Measurements from ENCODE around the gene ANKRD13B. TPM values are rescaled to one million over a fixed set of nuclear protein-coding genes. Genes with fewer than 3 reads are reported as not detected.
"Not testable (repeated sequence)": the region's sequence is repeated elsewhere in the genome, so short reads cannot be mapped to it uniquely, and the experiment has no call there.

Gene ANKRD13B
- 8.7 TPM for polyA plus RNA-seq (2013, experiment 1 of 2; ENCODE audit: insufficient read length)
- 10.7 TPM for polyA plus RNA-seq (2013, experiment 2 of 2; ENCODE audit: insufficient read length)

DNA sequence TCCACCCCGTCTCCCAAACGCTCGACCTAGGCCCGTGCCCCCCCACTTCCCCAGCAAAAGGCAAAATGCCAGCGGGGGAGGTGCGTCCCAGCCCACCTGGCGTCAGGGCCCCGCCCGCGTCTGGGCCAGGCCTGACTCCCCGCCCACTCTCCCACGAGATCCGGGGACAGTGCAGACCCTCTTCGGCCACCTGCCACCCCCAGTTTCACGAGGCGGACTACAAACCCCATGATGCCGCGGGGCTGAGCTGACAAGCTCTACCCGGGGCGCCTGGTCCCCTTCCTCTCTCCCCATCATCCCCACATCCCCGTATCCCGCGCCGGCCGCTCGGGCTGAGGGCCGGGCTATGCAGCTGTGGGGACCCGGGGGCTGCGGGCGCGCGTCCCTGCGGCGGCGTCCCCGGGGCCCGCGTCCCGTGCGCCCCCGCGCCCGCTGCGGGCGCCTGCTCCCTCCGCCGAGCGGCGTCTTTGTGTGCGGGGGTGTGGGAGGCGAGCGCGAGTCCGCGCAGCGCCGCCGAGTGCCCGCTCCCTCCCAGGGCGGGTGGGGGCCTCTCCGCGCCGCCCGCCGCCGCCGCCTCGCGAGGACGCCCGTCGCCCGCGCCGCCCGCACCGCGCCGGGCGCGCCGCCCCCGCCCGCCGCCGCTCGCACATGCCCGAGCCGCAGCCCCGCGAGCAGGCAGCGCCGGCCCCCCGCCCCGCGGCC lies at the start of gene ANKRD13B:
ANKRD13B (plus strand) TSS at position 283 of the 702 bp plus-strand sequence. CDS start 490 bp downstream, outside the sequence.
- no peak for DNase-seq

DNA sequence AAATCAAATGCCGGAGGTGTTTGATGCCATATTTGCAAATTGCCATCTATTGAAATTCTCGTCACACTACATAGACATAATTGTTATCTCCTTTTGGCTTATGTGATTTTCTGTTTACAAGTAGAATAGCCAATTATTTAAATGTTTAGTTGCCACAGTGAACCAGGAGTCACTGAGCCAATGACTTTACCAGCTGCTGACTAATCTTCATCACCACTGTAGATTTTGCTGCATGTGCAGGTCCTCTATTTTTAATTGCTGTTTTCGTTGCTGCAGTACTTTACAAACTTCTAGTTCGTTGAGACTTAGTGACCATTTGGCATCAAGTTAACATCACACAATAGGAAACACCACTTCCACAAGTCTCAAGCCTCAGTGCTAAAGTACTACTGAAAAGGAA lies 48.9 kb upstream of the ANKRD13B start:
- DNase-seq = no peak

DNA sequence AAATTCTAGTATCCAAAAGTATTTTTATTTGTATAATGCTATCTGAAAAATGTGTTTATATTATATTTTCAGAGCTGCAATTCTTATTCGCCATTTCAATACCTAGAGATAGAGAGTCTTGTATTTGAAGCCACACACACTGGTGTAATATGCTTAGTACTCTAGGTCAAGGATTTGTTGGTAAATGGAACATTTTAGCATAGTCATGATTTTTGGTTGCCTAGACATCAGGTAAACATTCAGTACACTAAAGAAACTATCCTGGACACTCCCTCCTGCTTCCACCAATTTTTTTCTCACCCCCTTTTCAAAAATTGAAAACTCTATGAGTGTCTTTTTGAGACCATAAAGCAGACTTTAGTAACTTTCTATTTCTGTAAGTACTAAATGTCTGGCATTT lies 46.8 kb upstream of the ANKRD13B start:
- DNase-seq = no peak

DNA sequence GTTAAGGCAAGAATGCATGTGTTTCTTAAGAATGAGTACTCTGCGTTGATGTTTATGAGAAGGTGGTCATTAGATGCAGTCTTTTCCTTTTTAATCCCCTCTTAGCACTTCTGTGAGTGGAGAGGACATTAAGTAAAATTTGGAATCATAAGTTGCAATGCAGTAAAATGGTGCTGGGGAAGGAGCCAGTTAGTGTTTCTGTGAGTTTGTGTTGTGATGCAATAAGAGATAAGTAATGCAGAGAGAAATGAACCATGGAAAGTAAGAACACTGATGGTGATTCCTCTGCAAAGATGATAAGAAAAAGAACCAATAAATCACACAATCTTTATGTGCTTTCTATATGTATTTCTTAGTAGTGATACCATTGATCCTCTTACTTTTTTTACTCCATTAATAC lies 46.1 kb upstream of the ANKRD13B start:
- no peak for DNase-seq

DNA sequence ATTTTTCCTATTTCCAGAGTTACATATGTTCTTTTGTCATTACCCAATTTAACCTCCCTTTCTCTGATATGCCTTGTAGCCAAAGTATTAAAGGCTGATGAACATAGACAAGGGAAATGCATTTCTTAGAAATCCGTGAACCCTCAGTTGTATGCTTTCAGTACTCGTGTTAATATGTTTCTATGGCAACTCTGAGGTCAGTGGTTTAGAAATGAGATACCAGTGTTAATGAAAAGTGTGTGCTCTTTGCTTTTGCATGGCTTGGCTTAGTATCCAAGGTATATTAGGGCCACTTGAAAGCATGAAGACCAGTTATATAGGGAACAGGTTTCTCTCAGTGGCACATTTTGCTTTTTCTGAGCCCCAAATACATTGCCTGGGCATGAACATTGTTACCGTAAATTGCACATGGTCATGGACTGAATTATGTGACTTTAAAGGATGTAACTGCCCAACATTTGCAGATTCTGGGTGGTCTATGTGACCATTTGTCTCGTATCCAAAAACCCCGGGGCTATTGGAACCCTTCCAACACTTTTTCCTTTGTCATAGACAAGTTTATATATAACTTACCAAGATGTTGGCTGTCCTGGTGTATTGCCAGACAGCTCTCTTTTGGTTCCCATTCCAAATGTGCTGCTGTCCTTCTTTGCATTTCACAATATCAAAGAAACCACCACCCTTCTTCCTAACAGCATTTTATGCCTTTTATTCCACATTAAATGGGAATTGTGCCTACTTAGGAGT lies 43.6 kb upstream of the ANKRD13B start:
- DNase-seq = no peak

DNA sequence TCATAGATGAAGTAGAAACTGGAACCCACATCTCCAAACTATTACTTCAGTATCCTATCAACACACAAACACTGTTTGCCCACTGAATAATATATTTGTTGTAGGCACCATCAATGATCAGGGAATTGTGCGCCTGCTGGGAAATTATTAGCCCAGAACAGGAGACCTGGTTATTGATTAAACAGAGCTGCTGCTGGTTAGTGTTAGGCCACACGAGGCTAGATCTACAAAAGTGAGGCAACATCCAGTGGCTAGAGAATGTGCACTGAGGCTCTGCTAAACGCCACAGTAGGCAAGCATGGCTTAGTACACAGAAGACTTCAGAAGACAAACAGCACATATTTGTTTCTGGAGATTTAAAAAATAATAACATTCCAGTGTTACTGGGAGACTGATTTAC lies 37.1 kb upstream of the ANKRD13B start:
- no peak for DNase-seq

DNA sequence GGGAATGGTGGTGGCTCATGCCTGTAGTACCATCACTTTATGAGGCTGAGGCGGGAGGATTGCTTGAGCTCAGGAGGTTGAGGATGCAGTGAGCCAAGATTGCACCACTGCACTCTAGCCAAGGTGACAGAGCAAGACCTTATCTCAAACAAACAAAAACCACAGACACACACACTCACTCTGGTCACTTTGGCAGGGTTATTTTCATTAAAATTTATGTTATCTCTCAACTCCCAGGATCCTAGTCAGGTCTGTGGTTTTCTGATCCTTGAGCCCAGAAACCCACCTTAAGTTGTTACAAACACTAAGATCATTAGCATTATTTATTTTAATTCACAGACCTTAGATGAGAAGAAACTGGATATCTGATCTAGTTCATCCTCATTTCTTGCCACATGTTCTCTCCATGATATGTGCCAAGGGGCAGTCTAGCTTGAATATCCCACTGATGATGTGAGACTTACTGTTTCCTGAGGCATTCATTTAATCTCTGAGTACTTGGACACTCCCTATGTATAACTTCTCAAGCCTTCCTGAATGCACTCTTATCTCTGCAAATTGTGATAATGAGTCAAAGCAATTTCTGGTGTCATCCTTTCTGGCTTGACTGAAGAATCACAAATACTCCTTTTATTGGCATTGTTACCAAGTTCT lies 35.7 kb upstream of the ANKRD13B start:
- DNase-seq = no peak

DNA sequence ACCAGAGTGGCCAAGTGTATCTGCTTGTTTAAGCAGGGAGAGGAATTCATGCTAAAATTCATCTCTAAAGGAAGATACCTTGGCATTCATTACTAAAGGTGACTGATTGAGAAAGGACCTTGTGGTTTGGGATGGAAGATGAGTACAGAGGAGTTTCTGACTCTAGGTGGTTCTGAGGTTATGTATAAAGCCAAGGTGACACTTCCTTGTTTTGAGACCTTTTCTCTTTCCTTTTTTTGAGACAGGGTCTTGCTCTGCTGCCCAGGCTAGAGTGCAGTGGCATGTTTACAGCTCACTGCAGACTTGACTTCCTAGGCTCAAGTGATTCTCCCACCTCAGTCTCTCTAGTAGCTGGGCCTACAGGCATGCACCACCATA lies 35.2 kb upstream of the ANKRD13B start:
- no peak for DNase-seq

DNA sequence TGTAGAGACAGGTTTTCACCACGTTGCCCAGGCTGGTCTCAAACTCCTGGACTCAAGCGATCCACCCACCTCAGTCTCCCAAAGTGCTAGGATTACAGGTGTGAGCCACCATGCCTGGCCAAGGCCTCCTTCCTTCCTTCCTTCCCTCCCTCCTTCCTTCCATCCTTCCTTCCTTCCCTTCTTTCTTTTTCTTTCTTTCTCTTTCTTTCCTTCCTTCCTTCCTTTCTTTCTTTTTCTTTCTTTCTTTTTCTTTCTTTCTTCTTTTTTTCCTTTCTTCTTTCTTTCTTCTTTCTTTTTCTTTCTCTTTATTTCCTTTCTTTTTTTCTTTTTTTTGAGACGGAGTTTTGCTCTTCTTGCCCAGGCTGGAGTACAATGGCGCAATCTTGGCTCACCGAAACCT lies 34.8 kb upstream of the ANKRD13B start:
- not testable (repeated sequence) for DNase-seq

DNA sequence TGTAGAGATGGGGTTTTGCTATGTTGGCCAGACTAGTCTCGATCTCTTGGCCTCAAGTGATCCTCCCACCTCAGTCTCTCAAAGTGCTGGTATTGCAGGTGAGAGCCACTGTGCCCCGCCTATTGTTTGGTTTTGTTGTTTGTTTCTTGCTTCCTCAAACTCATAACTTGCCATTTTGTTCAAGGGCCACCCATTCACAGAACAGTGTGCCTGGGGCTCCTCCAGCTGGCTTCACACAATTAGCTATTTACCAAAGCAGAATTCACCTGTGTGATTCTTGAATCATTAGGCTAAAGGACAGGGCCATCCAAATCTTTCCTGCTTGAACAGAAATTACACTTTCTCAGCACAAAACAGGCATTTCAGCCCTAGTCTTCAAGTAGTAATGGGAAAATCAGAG lies 33.3 kb upstream of the ANKRD13B start:
- no peak for DNase-seq

DNA sequence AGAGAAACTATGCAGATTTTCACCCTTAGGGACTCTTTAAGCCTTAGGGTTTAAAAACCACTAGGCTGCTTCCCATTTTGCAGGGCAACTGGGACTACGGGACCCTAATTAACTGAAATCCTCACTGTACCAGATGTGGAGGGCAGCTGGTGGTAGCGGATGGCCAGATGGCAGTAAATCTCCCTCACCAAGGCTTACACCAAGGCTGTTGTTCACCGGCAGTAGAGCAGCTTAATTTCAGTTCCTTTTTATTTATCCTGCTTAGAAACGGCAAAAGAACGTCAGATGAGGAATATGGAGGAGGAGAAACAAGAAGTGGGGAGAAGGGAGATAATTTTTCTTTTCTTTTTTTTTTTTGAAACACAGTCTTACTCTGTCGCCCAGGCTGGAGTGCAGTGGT lies 32.6 kb upstream of the ANKRD13B start:
- no peak for DNase-seq

DNA sequence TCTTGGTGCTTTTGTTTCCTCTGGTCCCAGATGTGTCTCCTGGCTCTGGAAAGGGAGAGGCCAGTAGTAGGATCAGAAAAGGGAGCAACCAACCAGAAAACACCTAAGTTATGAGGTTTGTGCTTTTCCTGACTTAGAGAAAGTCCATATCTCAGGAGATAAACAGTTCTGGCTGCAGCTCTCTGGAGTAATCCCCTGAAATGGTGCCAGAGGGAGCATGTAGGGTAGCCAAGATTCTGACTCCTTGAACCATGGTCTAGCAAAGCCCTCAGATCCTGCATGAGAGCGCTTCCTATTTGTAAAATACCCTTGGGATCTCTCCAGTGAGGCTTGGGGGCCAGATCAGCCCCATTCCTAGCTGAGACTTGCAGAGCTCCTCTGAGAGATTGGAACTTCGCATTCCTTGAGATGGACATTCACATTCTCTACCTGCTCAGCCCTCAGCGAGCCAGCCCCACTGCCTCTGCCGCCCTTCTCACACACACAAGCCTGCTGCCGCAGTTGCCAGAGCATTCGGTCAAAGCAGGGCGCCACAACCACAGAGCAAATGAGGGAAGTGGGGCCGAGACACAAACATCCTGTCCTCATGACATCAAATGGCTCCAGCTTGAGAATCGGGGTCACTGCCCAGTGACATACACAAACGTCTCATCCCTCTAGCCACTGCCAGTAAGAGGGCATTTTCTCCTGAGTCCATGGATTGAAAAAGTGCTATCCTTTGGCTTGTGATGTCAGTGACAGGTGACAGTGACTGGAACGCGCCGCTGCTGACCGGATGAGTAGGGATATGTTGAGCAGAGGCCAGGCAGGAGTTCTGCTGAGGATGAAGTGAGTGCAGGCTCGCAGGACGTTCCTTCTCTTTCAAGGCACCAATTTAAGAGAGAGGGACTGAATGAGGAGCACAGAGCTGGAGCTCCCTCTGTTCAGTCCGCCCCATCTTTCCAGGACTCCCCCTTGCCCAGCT lies 31.1 kb upstream of the ANKRD13B start:
- no peak for DNase-seq

DNA sequence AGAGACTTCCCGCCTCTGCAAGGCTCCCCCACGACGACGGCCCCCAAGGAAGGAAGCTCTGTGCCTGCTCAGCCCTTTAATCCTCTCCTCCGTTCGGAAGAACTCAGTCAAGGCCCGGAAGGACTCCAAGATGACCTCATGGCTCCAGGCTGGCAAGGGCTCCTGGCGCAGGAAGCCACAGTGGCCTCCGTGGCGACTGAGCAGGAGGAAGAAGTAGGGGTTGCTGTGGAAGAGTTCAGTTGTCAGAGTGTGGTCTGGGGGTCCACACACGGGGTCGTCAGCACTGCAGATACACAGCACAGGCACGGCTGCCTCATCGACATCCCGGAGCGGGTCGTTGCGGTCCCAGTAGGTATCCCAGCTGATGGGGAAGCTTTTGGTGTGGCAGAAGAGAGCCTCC lies 30.3 kb upstream of the ANKRD13B start:
- DNase-seq = no peak

DNA sequence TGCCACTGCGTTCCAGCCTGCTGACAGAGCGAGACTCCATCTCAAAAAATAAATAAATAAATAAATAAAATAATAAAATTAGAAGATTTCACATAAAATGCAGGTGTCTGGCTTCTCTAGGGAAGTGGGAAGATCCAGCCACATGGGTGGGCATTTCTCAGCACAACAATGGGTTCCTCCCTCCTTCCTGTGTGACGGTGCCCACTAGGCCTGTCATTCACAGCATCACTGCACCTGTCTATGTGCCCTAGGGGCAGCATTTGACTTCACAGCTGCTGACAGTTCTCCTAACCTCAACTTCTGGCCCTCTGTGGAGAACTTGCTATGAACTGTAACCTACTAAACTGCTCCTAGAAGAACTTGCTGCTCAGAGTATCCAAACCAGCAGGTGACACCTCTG lies 29.1 kb upstream of the ANKRD13B start:
- DNase-seq = no peak

DNA sequence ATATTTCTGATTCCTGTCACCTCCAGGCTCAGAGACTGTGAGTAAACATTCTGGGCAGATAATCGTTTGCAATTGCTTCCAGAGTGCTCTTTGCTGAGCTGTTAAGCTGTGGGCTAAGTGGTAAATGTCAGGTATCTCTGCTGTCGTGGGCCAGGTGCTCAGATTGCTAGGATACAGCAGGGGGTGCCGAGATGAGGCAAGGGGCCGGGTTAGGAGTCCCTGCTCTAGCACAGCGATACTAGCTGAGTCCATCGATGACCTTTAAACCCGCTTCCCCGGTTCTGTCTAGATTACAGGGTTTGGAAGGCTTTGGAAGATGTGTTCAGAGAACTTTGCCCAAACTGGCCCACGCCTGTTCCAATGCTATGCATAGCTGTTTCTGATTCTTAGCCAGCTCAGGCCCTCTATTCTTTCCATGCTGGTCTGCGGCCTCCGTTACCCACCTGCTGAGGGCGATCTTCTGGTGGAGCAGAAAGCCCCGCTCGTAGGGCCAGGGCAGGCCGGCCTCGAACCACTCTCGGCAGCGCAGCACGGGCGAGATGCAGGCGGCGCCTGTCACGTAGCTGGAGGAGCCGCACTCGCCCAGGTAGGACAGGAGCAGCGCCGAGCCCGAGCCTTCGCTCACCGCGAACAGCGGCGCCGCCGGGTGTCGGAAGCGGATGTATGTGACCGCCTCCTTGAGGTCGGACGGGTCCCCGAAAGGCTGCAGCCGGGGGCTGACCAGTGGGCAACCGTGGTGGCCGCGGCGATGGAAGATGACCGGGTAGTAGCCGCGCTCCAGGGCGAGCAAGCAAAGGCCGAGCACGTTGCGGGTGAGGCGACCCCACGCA lies 27.1 kb upstream of the ANKRD13B start:
- no peak for DNase-seq

DNA sequence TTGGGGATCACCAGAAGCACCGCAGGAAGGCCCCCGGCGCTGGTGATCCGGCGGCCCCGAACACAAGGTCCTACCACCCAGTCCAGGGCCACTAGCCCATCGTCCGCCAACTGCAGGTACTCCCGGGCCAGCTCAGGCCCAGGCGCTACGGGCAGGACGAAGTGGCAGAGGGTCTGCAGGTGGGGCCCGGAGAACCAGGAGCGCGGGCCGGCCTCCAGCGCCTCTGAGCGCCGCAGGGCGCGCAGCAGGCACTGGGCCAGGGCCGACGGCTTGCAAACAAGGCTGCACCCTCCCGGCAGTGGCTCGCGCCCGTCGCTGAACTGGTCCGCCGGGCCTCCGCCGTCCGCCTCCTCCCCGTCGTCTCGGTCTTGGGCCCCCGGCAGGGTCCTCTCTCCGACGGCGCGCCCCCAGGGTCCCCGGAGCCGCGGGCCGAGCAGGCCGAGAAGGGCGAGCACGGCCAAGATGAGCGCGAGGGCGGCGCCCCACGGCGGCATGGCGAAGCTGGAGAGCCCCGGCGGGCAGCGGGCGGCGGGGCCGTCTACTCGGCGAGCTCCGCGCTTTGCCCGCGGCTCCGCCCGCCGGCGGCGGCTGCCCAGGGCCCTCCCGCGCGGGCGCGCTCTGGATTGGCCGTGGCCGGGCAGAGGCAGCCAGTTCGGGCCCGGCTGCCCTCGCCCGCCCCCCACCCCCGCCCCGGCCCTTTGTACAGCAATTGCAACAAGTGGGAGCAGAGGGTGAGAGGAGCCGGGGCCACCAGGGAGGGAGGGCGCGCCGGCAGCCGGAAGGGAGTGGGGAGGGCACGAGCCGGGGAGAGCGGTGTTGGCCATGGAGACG lies 26.2 kb upstream of the ANKRD13B start, which contains the start of gene ABHD15:
ABHD15 (minus strand) TSS at position 565 of the 831 bp plus-strand sequence; CDS start at position 494, 71 bp downstream.
- peak; percentile 58 for DNase-seq

DNA sequence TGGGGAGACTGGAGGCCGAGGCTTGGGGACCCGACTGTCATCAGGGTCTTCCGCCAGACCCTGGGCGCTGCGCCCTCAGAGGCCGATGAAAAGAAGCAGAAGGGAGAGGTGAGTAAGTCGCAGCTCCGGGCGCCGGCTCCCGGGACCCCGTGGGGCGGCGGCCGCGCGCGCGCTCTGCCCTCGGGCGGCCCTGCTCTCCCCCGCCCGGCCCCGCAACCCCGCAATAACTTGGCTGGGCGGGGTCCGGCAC lies 25.7 kb upstream of the ANKRD13B start:
- DNase-seq = no peak

DNA sequence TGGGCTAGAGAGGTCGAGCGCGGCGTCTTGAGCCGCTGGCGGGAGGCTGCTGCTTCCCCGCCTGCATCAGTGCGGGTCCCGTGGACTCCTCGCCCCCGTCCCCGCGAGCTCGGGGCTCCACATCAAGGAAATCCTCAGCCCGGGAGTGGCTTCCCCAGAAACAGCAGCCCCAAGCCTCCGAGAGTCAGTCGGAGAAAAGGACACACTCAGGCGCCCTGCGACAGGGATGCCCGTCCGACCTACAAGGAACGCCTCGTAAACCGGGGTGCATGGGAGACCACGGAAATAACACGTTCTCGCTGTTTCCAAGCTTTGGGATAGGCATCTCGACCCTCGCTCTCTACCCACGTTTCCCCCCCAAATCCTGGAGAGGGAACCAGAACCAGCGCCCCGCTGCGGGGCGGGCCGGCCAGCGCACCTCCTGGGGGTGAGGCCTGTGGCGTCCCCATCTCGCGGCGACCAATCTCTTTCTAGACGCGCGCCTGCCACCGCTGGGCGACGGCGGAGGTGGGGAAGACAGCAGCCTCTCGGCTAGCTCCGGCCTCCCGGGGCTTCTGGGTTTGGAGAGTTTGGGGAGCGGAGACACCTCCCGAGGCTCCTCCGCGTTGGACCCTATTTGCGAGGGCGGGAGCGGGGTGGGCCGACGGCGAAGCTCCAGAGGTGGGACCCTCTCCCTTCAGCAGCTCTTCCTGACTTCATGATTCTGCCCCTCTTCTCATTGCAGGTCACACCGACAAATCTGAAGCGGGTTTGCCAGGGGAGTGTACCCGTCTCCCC lies 25.2 kb upstream of the ANKRD13B start:
- peak; percentile 47 for DNase-seq

DNA sequence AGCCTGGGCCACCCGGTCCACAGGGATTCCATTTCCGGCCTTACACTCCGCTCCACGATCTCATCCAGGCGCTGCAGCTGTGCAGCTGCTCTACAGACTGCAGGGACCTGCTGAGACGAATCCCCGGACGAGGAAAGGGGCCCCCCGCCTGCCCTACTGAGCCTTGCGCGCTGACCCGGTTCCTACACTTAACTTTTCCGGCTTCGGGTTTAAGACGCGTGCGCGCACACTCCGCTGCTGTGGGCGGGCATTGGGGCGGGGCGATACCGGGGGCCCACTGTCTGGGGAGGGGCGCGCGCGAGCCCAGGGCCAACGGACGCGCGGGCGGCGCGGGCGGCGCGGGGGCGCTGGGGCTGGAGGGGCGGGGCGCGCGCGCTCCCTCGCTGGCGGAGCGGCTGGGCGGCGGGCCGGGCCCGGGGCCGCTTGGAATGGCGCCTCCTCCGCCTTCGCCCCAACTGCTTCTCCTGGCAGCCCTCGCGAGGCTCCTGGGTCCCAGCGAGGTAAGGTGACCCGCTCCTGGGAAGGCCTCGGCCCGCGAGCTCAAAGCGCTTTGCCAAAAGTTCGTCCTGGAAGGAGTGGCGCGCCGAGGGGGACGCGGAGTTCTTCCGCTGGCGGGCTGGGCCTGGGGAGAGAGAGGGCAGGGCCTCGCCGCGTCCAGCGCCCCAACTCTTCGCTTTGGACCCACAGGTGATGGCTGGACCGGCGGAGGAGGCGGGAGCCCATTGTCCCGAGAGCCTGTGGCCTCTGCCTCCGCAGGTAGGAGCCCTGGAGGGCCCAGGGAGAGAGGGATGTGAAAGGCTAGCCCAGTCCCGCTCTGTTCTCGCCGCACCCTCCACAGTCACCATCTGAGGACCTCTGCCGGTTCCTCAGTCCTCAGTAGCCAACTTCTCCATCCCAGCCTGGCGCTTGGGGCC lies 24.3 kb upstream of the ANKRD13B start, which contains the start of gene TP53I13:
TP53I13 (plus strand) TSS at position 371 of the 914 bp plus-strand sequence; CDS start at position 429, 58 bp downstream.
- peak; percentile 86 for DNase-seq
